DND-41 (cell line): Measurements from ENCODE around the gene HLA-E.

ENCODE experiments used
- ATAC-seq: fragments of 200-7000 bp; cut with Tn5 transposase; 3 replicates; pipeline ENCODE4 v1.9.1; 2021; ENCODE audit warnings: low read depth; ENCODE audit not compliant: insufficient read depth
- DNase-seq: peaks from one replicate; pipeline ENCODE4 v3.0.0-alpha.2; 2020
- H2AFZ ChIP-seq: 2 replicates; pipeline ENCODE4 v1.6.0; 2012; ENCODE audit warnings: low read depth, low read length
- H3K27ac ChIP-seq: 2 replicates; pipeline ENCODE4 v1.5.1; 2012; ENCODE audit warnings: low read length, inconsistent platforms
- H3K27me3 ChIP-seq: fragments of 200-600 bp; sonication (generic); 2 replicates; pipeline ENCODE4 v1.6.0; 2012; ENCODE audit warnings: low read length, mild to moderate bottlenecking, inconsistent platforms; ENCODE audit not compliant: insufficient read depth, poor library complexity
- H3K36me3 ChIP-seq: 2 replicates; pipeline ENCODE4 v1.5.1; 2012; ENCODE audit warnings: low read length, inconsistent platforms; ENCODE audit not compliant: insufficient read depth
- H3K4me1 ChIP-seq: 2 replicates; pipeline ENCODE4 v1.5.1; 2012; ENCODE audit warnings: mild to moderate bottlenecking, low read length; ENCODE audit not compliant: insufficient read depth
- H3K4me2 ChIP-seq: 2 replicates; pipeline ENCODE4 v1.6.0; 2012; ENCODE audit warnings: mild to moderate bottlenecking, moderate library complexity, low read length, inconsistent platforms; ENCODE audit not compliant: insufficient read depth
- H3K4me3 ChIP-seq, 2 experiments: fragments of 200-600 bp in 1 of 2; shearing (Covaris generic) in 1 of 2; 2 replicates each; pipeline ENCODE4 v1.5.1; 2012 to 2016; ENCODE audit warnings: inconsistent platforms in 2 of 2, low read length in 2 of 2, mild to moderate bottlenecking in 2 of 2, low read depth in 1 of 2, moderate library complexity in 1 of 2
- H3K79me2 ChIP-seq: 2 replicates; pipeline ENCODE4 v1.6.0; 2012; ENCODE audit warnings: low read length, inconsistent platforms; ENCODE audit not compliant: insufficient read depth
- H3K9ac ChIP-seq: 2 replicates; pipeline ENCODE4 v1.6.0; 2012; ENCODE audit warnings: low read depth, mild to moderate bottlenecking, inconsistent platforms, low read length, moderate library complexity
- H3K9me3 ChIP-seq: 2 replicates; pipeline ENCODE4 v1.5.1; 2012; ENCODE audit warnings: low read length, moderate library complexity, mild to moderate bottlenecking, inconsistent platforms; ENCODE audit not compliant: insufficient read depth, severe bottlenecking
- H4K20me1 ChIP-seq: 2 replicates; pipeline ENCODE4 v1.6.0; 2012; ENCODE audit warnings: low read length; ENCODE audit not compliant: insufficient read depth
- EZH2 ChIP-seq: IDR thresholded peaks from 3 replicates; pipeline ENCODE4 v1.6.1; 2012; ENCODE audit warnings: borderline replicate concordance, low read depth, mild to moderate bottlenecking, moderate library complexity, low read length, inconsistent platforms; ENCODE audit not compliant: severe bottlenecking
- TF ChIP-seq, protein P1 (sequence below): IDR thresholded peaks from 2 replicates; pipeline ENCODE4 v1.5.1; 2012; ENCODE audit warnings: borderline replicate concordance, low read length, moderate library complexity, mild to moderate bottlenecking; ENCODE audit not compliant: poor library complexity, severe bottlenecking; ENCODE audit errors: extremely low read depth

HLA-E gene

DNA sequence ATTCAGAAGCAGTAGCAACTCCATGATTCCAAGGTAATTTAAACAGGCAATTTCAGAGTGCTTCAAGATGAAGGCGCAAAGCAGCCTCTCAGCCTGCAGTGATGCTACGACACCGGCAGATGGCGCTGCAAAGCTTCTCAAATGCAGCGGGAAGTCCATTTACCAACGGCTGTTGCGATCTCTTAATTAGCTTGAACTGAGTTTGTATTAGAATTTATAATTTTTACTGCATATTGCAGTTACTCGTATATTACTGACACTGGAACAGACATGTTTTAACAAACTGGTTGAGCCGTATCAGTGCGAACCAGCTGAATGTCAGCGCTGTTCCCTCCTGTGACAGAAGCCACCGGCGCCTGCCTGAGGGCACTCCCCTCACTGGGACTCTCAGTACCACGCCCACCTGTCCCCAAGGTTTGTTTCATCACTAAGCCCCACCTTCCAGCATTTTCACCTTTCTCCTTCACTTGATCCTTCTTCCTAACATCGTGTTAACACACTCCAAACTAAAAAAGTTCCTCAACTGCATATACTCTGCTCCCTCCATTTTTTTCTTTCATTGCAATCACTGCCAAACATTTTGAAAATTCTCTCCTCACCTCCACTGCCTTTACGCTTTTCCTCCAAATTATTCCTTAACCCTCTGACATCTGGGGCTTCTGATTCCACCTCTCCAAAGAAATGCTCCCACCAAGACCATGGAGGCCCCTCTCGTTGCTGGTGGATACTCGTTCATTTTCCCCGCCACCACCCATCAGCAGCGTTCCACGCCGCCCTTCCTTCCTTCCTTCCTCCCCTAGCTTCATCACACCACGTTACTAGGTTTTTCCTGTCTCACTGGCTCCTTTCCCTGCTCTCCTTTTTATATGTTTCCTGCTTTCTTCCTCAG is 52.5 kb downstream of the HLA-E start:
- Histone ChIP-seq H3K4me2 (peak overlapping the region; percentile 69), H3K27me3 (no peaks in the 10 kb centered on the region), H4K20me1 (0 out of 2 replicates have a peak, but pooled peaks cover 2% of the 10 kb centered on the region), H3K4me3 (peak overlapping the region in 1 of 2 experiments; percentile 50; a peak in 2 of 4 replicates), H3K79me2 (no peaks in the 10 kb centered on the region), H3K9ac (peak overlapping the region; percentile 36), H2AFZ (peak overlapping the region; percentile 72), H3K36me3 (peaks cover 10% of the 10 kb centered on the region; the same call in 1 of the 2 replicates), H3K4me1 (peaks cover 15% of the 10 kb centered on the region), H3K9me3 (no peaks in the 10 kb centered on the region), H3K27ac (no peak overlapping the region)
- ATAC-seq (peak; percentile 87), DNase-seq (peak; percentile 80)
- no peak for TF ChIP-seq EZH2
- TF ChIP-seq, protein P1, sequence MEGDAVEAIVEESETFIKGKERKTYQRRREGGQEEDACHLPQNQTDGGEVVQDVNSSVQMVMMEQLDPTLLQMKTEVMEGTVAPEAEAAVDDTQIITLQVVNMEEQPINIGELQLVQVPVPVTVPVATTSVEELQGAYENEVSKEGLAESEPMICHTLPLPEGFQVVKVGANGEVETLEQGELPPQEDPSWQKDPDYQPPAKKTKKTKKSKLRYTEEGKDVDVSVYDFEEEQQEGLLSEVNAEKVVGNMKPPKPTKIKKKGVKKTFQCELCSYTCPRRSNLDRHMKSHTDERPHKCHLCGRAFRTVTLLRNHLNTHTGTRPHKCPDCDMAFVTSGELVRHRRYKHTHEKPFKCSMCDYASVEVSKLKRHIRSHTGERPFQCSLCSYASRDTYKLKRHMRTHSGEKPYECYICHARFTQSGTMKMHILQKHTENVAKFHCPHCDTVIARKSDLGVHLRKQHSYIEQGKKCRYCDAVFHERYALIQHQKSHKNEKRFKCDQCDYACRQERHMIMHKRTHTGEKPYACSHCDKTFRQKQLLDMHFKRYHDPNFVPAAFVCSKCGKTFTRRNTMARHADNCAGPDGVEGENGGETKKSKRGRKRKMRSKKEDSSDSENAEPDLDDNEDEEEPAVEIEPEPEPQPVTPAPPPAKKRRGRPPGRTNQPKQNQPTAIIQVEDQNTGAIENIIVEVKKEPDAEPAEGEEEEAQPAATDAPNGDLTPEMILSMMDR: peak; percentile 100

DNA sequence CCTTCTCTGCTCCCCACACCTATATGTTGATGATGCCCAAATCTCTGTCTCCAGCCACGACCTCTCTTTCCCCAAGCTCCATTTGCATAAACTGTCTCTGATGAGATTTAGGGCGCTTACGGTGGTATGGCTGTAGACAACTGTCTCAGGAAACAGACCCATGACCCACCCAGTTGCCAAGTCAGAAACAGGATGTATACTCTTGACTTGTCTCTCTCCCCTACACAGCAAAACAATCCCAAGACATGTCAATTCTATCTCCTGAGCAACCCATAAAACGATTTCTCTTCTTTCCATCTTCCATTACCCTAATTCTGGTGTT is 53.1 kb downstream of the HLA-E start:
- DNase-seq: no peak
- Histone ChIP-seq H3K4me3 (no peak overlapping the region), H3K4me1 (peaks cover 15% of the 10 kb centered on the region), H3K27ac (no peak overlapping the region), H3K9ac (0 out of 2 replicates have a peak overlapping the region, but pooled peaks have one; percentile 36), H3K36me3 (peaks cover 16% of the 10 kb centered on the region; the same call in 1 of the 2 replicates), H3K9me3 (no peaks in the 10 kb centered on the region), H2AFZ (no peak overlapping the region), H4K20me1 (0 out of 2 replicates have a peak, but pooled peaks cover 2% of the 10 kb centered on the region), H3K27me3 (no peaks in the 10 kb centered on the region), H3K4me2 (no peak overlapping the region), H3K79me2 (no peaks in the 10 kb centered on the region)
- ATAC-seq: no peak; the same call in 2 of the 3 replicates
- TF ChIP-seq EZH2: no peak
- TF ChIP-seq, protein P1: no peak

DNA sequence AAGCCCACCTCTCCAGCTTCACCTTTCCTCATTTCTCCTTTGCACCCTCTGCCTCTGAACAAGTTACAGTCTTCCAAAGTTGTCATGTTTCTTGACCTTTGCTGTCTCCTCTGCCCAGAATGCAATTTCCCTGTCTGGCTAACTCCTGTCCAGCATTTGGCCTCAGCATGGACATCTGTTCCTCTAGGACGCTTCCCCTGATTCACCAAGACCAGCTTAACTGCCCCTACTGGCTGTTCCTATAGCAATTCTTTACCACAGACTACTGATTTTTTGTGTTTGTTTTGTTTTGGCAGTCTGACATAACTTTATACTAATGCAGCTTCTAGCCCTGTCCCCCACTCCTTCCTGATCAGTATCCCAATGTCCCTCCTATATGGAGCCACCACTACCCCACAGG is 53.6 kb downstream of the HLA-E start:
- H3K4me3 ChIP-seq: no peak overlapping the region
- no peaks in the 10 kb centered on the region for H3K79me2 ChIP-seq
- H3K4me1 ChIP-seq: peaks cover 15% of the 10 kb centered on the region
- H3K9ac ChIP-seq: no peak overlapping the region
- 0 out of 2 replicates have a peak, but pooled peaks cover 2% of the 10 kb centered on the region for H4K20me1 ChIP-seq
- ATAC-seq (no peak), DNase-seq (no peak)
- no peaks in the 10 kb centered on the region for H3K9me3 ChIP-seq
- TF ChIP-seq EZH2: no peak
- TF ChIP-seq, protein P1: no peak
- H3K36me3 ChIP-seq: peaks cover 20% of the 10 kb centered on the region; the same call in 1 of the 2 replicates
- H3K27ac ChIP-seq: no peak overlapping the region
- no peaks in the 10 kb centered on the region for H3K27me3 ChIP-seq
- no peak overlapping the region for H3K4me2 ChIP-seq
- H2AFZ ChIP-seq: no peak overlapping the region
